Neural cell (in vitro differentiated cells): Measurements from ENCODE around the gene PNLIPRP2. TPM values are rescaled to one million over a fixed set of nuclear protein-coding genes. Genes with fewer than 3 reads are reported as not detected.

Source experiments
- H2AFZ ChIP-seq: fragments of 200-600, 300-800 bp; sonication (generic), shearing (Covaris generic); 2 replicates; pipeline ENCODE4 v1.6.0; 2014; ENCODE audit warnings: low read depth, mild to moderate bottlenecking, antibody characterized with exemption, low read length, moderate library complexity
- H3F3A ChIP-seq: fragments of 200-600 bp; shearing (Covaris generic); 2 replicates; pipeline ENCODE4 v1.6.1; 2016; ENCODE audit warnings: mild to moderate bottlenecking, moderate library complexity, mixed read lengths, antibody characterized with exemption, low read length; ENCODE audit not compliant: insufficient read depth, poor library complexity, severe bottlenecking
- H3K27ac ChIP-seq: fragments of 200-600, 300-800 bp; sonication (generic), shearing (Covaris generic); 2 replicates; pipeline ENCODE4 v1.5.1; 2014; ENCODE audit warnings: mild to moderate bottlenecking, low read length, moderate library complexity
- H3K27me3 ChIP-seq: fragments of 300-800, 200-600 bp; sonication (generic), shearing (Covaris generic); 2 replicates; pipeline ENCODE4 v1.6.0; 2014; ENCODE audit warnings: mild to moderate bottlenecking, low read depth, low read length, moderate library complexity; ENCODE audit not compliant: insufficient read depth
- H3K36me3 ChIP-seq: fragments of 300-800, 200-600 bp; sonication (generic), shearing (Covaris generic); 2 replicates; pipeline ENCODE4 v1.5.1; 2014; ENCODE audit warnings: mild to moderate bottlenecking, antibody characterized with exemption, low read length, moderate library complexity; ENCODE audit not compliant: insufficient read depth
- H3K4me2 ChIP-seq: fragments of 300-800, 200-600 bp; sonication (generic), shearing (Covaris generic); 2 replicates; pipeline ENCODE4 v1.6.0; 2014; ENCODE audit warnings: mild to moderate bottlenecking, low read length
- H3K4me3 ChIP-seq: fragments of 300-800, 200-600 bp; sonication (generic), shearing (Covaris generic); 2 replicates; pipeline ENCODE4 v1.5.1; 2014; ENCODE audit warnings: mild to moderate bottlenecking, low read length, moderate library complexity
- H3K79me2 ChIP-seq: fragments of 200-600 bp; shearing (Covaris generic); replicated peaks from 2 replicates; pipeline ENCODE4 v1.6.0; 2014; ENCODE audit warnings: mild to moderate bottlenecking, low read length, moderate library complexity; ENCODE audit not compliant: insufficient read depth
- H3K9ac ChIP-seq: fragments of 300-800, 200-600 bp; sonication (generic), shearing (Covaris generic); 2 replicates; pipeline ENCODE4 v1.6.1; 2016; ENCODE audit warnings: mild to moderate bottlenecking, low read length, mixed read lengths
- H3K9me2 ChIP-seq: fragments of 200-600 bp; shearing (Covaris generic); 2 replicates; pipeline ENCODE4 v1.6.1; 2016; ENCODE audit warnings: mild to moderate bottlenecking, low read length, mixed read lengths; ENCODE audit not compliant: insufficient read depth
- H3K9me3 ChIP-seq: fragments of 200-600, 300-800 bp; sonication (generic), shearing (Covaris generic); 2 replicates; pipeline ENCODE4 v1.6.1; 2016; ENCODE audit warnings: mild to moderate bottlenecking, mixed run types, low read length, moderate library complexity, mixed read lengths
- H4K20me1 ChIP-seq: fragments of 200-600 bp; shearing (Covaris generic); 2 replicates; pipeline ENCODE4 v1.6.1; 2016; ENCODE audit warnings: mild to moderate bottlenecking, mixed run types; ENCODE audit not compliant: insufficient read depth
- CTCF ChIP-seq: fragments of 450-650 bp; IDR thresholded peaks from 2 replicates; pipeline ENCODE4 v1.5.1; 2014; ENCODE audit warnings: antibody characterized with exemption, mild to moderate bottlenecking, moderate library complexity; ENCODE audit not compliant: poor library complexity, severe bottlenecking
- EP300 ChIP-seq: fragments of 450-650 bp; conservative IDR thresholded peaks from 2 replicates; pipeline ENCODE4 v1.6.1; 2014; ENCODE audit warnings: antibody characterized with exemption, mild to moderate bottlenecking, moderate library complexity; ENCODE audit not compliant: poor library complexity, severe bottlenecking
- EZH2 ChIP-seq: fragments of 200-600, 300-800 bp; shearing (Covaris generic), sonication (generic); IDR thresholded peaks from 2 replicates; pipeline ENCODE4 v1.6.1; 2014; ENCODE audit warnings: antibody characterized with exemption, low read length, borderline replicate concordance, mild to moderate bottlenecking; ENCODE audit not compliant: insufficient read depth, poor library complexity, severe bottlenecking
- MXI1 ChIP-seq: fragments of 450-650 bp; conservative IDR thresholded peaks from 2 replicates; pipeline ENCODE4 v1.6.1; 2014; ENCODE audit warnings: antibody characterized with exemption, mild to moderate bottlenecking; ENCODE audit not compliant: poor library complexity, severe bottlenecking
- POLR2AphosphoS5 ChIP-seq: IDR thresholded peaks from 2 replicates; pipeline ENCODE4 v1.6.1; 2012
- RAD21 ChIP-seq: fragments of 450-650 bp; conservative IDR thresholded peaks from 2 replicates; pipeline ENCODE4 v1.6.1; 2014; ENCODE audit warnings: antibody characterized with exemption, mild to moderate bottlenecking, moderate library complexity
- REST ChIP-seq: IDR thresholded peaks from 2 replicates; pipeline ENCODE4 v1.6.1; 2012; ENCODE audit warnings: borderline replicate concordance
- SMC3 ChIP-seq: fragments of 450-650 bp; conservative IDR thresholded peaks from 2 replicates; pipeline ENCODE4 v1.6.1; 2014; ENCODE audit warnings: antibody characterized with exemption, mild to moderate bottlenecking, moderate library complexity; ENCODE audit not compliant: poor library complexity
- TAF1 ChIP-seq: IDR thresholded peaks from 2 replicates; pipeline ENCODE4 v1.6.1; 2012; ENCODE audit warnings: low read depth
- polyA plus RNA-seq: library from polyadenylated mRNA; depleted of rRNA; stranded (reverse); fragments of >200 nt; gene quantifications from 2 replicates; pipeline ENCODE4 v1.2.3, GENCODE V29; 2014

The PNLIPRP2 gene
- polyA plus RNA-seq, 1 donor from 2014 or later: not detected

GRCh38 chr10:116646502-116646901, 25.7 kb downstream of the PNLIPRP2 start:
- H3K9me3 ChIP-seq: no peaks in the 10 kb centered on the region
- no peaks in the 10 kb centered on the region for H4K20me1 ChIP-seq

GRCh38 chr10:116648903-116649302, 28.1 kb downstream of the PNLIPRP2 start:
- H3F3A ChIP-seq: no peaks in the 10 kb centered on the region
- no peak overlapping the region for H3K9ac ChIP-seq
- no peak overlapping the region for H3K4me3 ChIP-seq
- TF ChIP-seq RAD21 (no peak), POLR2AphosphoS5 (no peak), EZH2 (no peak), CTCF (no peak), EP300 (no peak), SMC3 (no peak), TAF1 (no peak), MXI1 (no peak)
- no peak overlapping the region for H3K27ac ChIP-seq
- H3K9me3 ChIP-seq: no peaks in the 10 kb centered on the region
- H3K9me2 ChIP-seq: no peaks in the 10 kb centered on the region
- no peaks in the 10 kb centered on the region for H3K79me2 ChIP-seq
- no peaks in the 10 kb centered on the region for H3K27me3 ChIP-seq
- H4K20me1 ChIP-seq: no peaks in the 10 kb centered on the region
- H2AFZ ChIP-seq: no peak overlapping the region
- H3K36me3 ChIP-seq: no peaks in the 10 kb centered on the region
- no peak overlapping the region for H3K4me2 ChIP-seq

More at GRCh38 chr10:116646502-116646901, 25.7 kb downstream of the PNLIPRP2 start:
- TF ChIP-seq REST (no peak), POLR2AphosphoS5 (no peak), CTCF (no peak), EP300 (no peak), TAF1 (no peak), MXI1 (no peak), EZH2 (no peak), SMC3 (no peak), RAD21 (no peak)
- no peak overlapping the region for H3K9ac ChIP-seq
- H3K4me2 ChIP-seq: no peak overlapping the region
- H3K27ac ChIP-seq: no peak overlapping the region
- H3K9me2 ChIP-seq: no peaks in the 10 kb centered on the region
- H3K36me3 ChIP-seq: no peaks in the 10 kb centered on the region
- H3K79me2 ChIP-seq: no peaks in the 10 kb centered on the region
- no peak overlapping the region for H2AFZ ChIP-seq
- H3K27me3 ChIP-seq: no peaks in the 10 kb centered on the region
- no peak overlapping the region for H3K4me3 ChIP-seq
- H3F3A ChIP-seq: no peaks in the 10 kb centered on the region
